GM19395 (cell line): ENCODE measurements around the gene PIGW.

Experiments used
- ATAC-seq: cut with Tn5 transposase; IDR thresholded peaks from one replicate; pipeline ENCODE4 v1.9.1; 2021; ENCODE audit warnings: mild to moderate bottlenecking, moderate library complexity; ENCODE audit not compliant: unreplicated experiment

The PIGW gene, protein sequence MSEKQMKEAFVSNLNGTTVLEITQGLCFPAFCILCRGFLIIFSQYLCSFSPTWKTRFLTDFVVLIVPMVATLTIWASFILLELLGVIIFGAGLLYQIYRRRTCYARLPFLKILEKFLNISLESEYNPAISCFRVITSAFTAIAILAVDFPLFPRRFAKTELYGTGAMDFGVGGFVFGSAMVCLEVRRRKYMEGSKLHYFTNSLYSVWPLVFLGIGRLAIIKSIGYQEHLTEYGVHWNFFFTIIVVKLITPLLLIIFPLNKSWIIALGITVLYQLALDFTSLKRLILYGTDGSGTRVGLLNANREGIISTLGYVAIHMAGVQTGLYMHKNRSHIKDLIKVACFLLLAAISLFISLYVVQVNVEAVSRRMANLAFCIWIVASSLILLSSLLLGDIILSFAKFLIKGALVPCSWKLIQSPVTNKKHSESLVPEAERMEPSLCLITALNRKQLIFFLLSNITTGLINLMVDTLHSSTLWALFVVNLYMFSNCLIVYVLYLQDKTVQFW

DNA sequence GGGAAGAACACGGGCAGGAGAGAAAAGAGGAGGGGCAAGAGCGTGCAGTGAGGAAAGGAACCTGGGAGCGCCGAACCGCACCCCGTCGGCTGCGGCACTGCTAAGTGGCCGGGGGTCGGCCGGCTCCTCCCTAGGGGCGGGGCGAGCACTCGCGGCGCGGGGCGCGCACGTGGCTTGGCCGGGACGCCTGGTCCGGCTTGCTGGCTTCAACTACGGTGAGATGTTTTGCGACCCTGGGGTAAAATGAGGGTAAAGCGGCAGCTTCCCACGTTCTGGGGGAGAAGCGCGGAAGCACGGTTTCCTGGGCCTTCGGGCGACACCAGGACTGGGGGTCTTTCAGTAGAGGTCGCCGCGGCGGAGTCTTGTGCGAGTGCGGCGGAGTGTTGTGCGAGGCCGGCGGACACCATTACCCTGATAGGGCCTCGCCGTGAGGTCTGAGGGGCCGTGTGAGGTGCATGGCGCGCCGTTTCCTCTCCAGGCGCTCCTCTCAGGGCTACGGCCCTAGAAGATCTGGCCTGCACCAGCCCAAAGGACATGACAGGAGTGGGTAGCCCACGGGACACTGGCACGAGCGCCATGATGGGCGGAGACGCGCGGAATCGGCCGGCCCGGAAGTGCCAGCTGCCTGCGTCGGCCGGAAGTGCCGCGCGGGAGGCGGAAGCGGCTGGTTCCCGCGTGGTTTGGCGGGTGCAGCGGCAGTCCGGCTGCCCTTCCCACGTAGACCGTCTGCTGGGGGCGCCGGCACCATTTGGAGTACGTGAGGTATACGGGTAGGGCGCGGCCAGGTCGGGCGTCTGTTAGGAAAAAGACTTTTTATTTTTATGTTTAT lies at the start of gene PIGW, which contains the start of gene MYO19:
Gene PIGW, plus strand, starts transcription at position 148 of the 829 bp plus-strand sequence. CDS start 2,115 bp downstream, outside the sequence.
Gene MYO19, minus strand, starts transcription at position 29 of the 829 bp plus-strand sequence. CDS start 2,330 bp downstream, outside the sequence.
- peak; percentile 74 for ATAC-seq

DNA sequence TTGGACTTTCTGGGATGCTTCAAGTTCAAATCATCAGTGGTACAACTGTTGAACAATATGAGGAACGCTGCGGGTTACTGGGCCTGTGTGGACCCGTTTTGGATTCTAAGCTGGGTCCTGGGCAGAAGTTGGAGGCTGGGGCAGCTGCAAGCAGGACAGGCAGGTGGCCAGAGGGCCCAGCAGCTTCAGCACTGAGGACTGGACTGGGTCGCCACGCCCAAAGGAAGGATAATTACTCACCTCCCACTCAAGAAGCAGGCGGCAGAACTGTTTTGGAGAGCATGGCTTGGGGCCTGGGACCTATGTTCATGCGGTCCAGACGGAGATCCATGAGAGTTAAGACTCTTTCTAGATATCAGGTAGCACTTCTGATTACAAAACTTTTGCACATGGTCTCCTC lies 49.8 kb upstream of the PIGW start:
- ATAC-seq = no peak

DNA sequence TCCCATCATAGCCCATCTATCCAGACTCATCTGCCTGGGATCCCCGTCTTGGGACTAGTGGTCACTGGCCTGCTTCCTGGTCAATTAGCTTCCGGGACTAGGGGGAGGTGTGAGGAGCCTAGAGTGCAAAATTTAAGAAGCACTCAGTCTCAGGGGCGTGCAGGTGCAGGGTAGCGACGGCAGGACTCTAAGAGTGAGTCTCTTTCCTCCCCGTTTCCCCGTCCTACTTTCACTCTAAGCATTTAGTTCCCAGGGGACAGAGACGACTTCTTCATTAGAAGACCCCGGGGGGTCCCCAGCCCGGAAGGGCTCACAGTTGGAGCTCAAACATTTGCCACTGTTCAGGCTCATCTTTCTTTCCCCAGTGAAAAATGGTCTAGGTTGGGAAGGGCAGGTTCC lies 49.0 kb upstream of the PIGW start:
- no peak for ATAC-seq

DNA sequence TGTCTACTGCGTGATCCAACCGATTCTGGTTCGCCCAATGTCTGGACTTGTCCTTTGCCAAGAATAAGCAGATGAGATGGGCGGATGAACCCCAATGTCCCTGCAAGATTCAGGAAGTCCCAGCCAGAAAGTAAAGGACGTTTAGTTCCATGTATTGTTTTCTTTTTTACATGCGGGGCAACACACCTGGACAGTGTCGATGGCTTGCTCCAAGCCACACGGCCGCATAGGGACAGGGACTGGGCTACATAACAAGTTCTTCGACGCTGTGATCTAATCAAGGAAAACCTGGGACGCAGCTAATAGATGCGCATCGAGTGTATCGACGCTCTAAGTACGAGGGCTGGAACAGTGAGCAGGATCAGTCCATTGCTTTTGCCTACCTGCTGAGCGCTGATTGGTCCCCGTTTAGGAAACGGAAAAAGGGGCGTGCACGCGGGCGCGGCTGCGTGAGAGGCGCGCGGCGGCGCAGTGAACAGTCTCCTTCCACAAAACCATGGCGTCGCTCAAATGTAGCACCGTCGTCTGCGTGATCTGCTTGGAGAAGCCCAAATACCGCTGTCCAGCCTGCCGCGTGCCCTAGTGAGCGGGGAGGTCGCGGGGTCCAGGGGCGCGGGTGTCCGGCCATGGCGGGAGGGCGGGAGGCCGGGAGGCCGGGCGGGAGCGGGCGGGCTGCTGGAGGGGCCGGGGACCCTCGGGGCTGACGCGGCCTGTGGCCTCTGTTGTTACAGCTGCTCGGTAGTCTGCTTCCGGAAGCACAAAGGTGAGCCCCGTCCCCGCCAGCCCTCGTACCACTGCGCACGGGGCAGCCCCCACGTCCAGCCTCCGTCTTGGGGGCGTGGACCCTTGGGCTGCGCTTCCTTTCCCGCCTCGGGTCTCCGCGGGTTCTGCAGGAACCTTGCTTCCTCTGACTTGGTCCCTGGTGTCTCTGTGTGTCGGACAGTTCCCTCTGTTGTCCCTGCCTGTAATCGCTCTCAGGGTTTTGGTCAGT lies 48.3 kb upstream of the PIGW start, which contains the start of gene ZNHIT3:
Gene ZNHIT3, plus strand, starts transcription at position 478 of the 991 bp plus-strand sequence. Its CDS starts 19 bp downstream, at position 497.
- ATAC-seq = peak; percentile 93

DNA sequence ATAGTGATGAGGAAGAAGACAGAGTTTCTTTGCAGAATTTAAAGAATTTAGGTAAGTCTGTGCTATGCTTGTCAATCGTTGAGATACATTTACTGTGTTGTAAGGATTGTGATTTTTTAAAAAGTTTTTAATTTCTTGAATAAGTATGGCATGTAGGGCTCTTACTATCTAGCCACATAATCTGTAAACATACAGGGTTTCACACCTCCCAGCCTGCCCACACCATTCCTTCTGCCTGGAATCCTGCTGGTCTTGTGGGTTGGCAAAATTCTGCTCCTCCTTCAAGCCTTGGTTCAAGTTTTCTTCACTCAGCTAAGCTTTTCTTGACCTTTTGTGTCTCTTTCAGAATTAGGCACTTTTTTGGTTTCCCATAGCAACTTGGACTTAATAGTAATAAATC lies 40.8 kb upstream of the PIGW start:
- ATAC-seq = no peak

DNA sequence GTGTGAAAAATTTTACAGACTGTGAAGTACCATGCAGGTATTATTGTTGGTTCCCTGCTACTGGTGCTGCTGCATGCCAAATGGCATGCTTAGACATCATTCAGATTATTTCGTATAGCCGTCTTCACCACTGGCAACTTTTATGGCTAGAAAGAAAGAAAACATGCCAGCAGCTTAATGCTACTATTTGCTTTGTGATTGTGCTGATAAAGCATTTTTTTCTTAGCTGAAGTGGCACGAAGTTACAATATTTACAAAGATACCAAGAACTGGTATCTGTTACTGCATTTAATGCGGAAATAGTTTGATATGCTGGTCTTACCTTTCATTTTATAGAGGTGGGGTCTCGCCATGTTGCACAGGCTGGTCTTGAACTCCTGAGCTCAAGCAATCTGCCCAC lies 40.1 kb upstream of the PIGW start:
- no peak for ATAC-seq

DNA sequence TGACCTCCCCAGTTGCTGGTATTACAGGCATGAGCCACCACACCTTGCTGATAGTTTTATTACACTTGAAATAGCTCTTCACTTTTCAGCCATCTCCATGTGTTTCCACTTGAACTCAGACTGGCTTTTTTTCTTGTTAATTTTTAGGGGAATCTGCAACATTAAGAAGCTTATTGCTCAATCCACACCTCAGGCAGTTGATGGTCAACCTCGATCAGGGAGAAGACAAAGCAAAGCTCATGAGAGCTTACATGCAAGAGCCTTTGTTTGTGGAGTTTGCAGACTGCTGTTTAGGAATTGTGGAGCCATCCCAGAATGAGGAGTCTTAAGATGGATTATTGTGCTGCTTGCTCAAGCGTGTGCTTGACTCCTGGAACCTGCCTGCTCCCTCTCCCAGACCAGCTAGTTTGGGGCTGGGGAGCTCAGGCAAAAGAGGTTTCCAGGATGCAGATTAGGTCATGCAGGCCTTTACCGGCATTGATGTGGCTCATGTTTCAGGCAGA lies 39.7 kb upstream of the PIGW start:
- no peak for ATAC-seq

DNA sequence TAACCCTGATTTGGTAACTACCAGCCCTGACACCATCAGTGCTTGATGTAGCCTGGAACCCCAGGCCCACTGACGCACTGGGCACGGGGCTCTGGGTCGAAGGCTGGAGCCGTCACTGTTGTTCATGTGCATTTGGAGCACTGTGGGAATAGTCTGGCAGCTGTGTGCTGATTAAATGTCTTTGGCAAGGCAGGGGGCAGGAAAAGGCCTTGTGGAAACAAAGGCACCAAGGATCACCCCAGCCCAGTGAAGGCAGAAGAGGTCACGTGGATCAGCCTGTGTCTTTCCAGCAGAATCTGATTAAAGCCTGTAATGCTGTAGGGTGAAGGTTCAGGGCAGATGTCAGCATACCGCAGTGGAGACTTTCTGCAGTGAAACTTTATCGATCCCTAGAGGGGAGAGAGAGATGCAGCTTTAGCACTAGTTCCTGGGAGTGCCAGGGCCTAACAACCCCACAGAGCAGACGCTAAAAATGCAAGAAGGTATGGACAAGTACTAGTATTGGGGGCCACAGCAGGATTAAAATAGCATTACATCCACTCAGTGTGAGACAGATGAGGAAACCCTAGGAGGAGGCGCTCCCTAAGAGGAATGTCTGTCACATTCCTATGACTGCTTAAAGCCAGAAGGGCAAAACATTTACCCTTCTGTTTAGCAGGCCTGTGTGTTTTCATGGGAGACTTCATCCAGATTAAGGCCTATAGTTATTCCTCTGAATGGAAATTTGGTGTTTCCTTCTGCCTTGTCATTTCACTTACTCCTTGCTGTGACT lies 38.6 kb upstream of the PIGW start:
- no peak for ATAC-seq

DNA sequence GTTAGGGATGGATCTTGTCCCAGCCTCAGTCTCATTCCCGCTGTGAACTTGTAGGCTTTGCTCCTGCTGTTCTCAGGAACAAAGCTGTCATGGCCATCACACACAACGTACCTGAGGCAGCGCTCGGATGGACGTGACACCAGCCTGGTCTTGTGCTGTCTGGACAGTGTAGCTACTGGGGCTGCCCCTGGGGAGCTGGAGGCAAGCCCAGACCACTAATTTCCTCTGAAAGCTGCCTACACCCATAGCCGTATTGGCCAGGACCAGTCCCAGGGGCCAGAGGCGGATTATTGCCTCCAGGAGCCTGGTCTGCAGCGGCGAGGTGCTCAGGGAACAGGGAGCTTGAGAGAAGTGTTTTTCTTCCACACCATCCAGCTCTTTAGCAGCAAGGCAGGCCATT lies 36.6 kb upstream of the PIGW start:
- ATAC-seq = no peak

DNA sequence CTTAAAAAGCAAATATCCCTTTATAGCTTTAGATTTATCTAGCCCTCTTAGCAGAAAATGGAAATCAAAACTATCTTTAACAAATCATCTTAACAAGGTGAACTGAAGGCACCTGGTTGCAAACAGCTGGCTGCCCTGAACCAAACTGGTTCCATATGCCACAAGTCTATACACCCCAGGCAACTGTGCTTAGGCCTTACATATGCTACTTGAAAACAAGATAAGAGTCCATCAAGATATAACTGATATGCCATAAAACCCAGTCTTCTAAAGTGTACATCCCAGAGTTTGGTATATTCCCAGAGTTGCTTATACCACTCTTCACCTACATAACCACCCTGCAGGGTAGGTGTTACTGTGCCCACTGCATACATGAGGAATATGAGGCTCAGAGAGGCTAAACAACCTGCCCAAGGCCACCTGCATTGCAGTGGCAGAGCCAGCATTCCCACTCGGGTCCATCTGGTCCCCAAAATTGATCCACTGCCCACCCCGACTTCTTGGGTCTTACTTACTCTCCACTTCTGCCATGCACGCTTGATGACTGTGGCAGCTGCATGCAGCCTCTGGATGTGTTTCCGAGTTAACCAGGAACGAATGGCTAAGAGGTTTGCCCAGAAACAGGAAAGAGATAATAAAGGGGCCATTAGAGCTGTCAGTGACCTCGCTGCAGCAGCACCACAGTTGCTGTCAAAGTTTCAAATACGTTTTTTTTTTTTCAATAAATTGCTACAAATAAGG lies 36.1 kb upstream of the PIGW start:
- no peak for ATAC-seq

DNA sequence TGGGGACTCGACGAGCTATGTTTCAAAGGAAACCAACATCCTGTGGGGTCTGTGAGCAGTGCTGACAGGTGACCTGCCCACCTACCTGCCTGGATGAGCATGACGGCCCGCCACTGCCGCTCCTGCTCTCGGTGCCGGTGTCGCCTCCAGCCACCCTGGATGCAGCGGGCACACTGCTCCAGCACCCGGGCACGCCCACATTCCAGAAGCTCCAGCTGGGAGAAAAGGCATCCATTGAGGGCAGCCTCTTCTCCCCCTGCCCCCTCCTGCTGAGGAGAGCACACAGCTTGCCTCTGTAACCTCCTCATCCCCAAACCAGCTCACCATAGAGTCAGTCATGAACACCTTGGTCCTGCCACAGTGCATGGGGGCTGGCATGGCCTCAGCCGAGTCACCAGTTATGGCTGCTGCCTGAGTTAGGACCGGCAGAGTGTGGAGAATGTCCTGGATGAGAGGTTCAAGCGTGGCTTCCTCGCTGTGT lies 34.0 kb upstream of the PIGW start:
- ATAC-seq = no peak

DNA sequence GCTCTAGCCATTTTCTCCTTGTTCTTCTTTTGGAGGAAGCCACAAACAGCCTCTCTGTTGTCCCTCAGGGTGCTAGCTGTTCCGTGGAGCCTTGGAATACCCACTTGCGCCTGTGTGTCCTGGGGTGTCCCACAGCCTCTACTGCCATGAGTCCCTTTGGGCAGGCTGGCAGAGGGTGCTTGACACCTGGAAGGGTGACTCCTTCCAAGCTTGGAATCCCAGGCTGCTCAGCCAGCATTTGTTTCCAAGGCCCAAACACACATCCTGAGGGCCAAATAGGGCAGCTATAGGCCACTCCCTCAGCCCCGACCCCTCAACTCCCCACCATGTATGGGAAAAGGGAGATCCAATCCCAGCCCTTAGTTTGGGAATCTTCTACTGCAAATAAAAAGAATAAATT lies 33.4 kb upstream of the PIGW start:
- no peak for ATAC-seq

DNA sequence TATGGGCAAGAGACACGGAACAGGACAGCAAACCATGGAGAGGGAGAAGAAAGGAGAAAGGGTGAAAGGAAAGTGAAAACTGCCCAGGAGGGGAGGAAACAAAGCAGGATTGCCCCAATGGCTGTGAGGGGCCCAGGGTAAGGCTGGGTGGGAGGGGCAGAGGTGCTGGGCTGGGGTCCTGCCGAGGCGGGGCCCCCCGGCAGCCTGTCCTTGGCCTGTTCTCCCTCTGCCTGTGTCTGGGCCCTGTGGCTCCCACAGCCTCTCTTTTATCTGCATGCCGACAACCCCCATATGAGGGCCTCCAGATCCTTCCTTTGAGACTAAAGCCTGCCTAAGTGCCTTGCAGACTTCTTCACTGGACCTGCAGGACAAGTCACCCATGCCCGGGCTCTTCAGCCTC lies 32.8 kb upstream of the PIGW start:
- ATAC-seq = no peak

DNA sequence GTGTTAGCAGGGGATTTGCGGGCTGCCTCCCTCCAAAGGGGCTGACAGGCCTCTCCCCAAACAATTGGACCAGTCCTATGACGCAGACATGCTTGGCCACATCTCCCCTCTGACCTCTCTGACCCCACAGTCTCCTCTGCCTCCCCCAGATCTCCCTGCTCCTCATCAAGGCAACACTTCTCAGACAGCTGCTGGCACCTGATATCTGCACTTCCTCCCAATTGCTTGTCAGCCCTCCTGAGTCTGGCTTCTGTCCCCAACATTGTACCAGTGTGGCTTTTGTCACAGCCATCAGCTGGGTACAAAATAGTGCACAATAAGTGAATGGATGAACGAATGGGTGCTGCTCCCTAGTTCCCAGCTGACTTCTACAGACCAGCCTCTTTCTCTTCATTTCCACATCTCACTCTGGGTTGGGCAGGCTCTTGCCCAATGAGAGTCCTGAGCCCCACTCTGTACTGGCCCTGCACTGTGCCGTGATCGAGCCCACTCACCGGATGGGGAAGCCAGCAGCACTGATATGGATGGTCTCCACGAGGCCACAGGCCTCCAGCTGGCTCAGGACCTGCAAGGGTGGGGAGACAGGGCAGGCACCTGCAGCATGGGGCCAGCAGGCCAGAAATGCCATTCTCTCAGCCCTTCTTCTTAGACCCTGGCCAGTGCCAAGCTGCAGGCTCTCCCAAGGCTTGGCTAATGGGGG lies 31.2 kb upstream of the PIGW start:
- no peak for ATAC-seq

DNA sequence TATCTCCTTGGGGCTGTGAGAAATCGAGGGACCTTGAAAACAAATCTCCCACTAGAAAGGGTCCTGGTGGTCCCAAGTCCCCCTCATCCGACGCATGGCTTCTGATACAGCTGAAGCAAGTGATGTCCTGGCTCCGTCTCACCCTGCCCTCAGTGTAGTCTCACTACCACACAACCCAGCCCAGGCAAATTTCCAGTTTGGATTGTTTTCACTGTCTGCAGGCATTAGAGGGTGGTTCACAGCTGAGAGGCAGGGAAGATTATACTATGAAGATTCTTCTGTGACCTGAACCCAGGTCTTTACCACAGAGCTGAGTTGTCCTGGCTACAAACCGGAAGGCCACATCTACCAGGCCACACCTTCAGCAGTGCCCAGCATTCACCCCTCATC lies 30.6 kb upstream of the PIGW start:
- ATAC-seq = no peak

DNA sequence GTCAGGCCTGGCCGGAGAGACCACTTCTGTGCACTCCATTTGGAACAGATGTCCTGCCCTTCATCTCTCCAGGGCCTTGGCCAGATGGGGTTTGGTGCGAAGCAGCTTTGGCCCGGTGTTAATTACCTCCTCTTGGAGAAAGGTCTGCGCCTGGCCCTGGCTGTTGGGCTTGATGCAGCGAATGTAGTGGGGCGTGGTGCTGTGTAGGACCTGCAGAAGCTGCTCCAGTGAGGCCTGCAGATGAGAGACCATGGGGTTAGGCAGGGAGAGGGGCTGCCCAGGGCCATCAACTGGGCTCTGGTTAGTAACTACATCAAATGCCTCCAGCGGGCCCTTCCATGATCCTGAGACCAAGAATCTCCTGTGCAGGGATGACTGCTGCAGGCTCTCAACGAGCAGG lies 29.6 kb upstream of the PIGW start:
- ATAC-seq = no peak

DNA sequence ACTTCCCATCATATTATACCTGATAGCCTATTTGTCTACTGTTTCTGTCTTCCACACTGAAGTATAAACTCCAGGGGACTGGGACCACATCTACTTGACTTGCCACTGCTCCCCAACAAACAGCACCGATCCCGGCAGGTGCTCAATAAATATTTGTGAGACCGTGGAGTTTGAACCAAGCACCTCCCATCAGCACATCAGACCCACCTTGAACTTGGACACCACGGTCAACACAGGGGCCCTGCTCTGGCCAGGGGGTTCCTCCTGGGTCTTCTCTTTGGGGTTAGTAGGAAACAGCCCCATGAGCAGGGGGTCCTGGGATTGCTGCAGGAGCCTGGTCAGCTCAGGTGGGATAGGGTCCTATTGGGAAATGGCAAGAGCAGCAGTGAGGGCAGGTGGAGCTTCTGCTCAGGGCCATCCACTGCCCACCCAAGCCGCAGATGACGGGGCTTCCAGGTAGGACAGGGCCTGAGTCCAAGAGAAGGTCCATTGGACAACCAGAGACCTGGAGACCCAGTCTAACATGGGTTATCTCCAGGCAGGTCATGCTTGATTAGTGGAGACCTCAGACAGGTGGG lies 28.4 kb upstream of the PIGW start:
- no peak for ATAC-seq

DNA sequence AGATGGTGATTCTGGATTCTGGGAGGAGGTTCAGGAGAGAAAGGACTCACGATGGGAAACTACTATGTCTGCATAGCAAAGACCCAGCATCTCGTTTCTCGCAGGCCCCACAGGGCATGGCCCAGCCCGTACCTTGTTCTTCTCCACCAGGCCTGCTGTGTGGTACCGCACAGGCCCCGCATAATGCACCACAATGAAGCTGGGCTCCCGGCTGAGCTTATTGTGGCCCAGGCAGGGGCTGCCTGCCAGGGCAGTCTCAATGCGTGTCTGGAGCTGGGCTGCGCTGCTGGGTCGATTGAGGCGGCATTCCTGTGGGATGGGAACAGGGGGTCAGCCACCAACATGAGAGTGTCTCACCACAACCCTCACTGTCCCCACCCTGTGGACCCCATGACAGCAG lies 28.0 kb upstream of the PIGW start:
- no peak for ATAC-seq
